Heart right ventricle (tissue), 16 donors: ENCODE data around the gene OSBPL6. TPM values are rescaled to one million over a fixed set of nuclear protein-coding genes. Genes with fewer than 3 reads are reported as not detected.

ENCODE experiments used
- ATAC-seq, 8 donors: fragments of 200-7000 bp; cut with Tn5 transposase; one replicate each; pipeline ENCODE4 v1.9.1; 2020; ENCODE audit warnings: mild to moderate bottlenecking in 8 of 8, moderate library complexity in 8 of 8, moderate number of reproducible peaks in 1 of 8
- DNase-seq, 2 donors: peaks; one replicate each; pipeline ENCODE4 v3.0.0-alpha.2; 2020
- H3K27ac ChIP-seq, 10 donors: fragments of 200-600 bp; sonication (generic) in 2 of 10; one replicate each; pipeline versions ENCODE4 v1.5.0 to v1.8.0; 2020 to 2022; ENCODE audit warnings: mild to moderate bottlenecking in 3 of 10
- H3K27me3 ChIP-seq, 7 donors: fragments of 200-600 bp; one replicate each; pipeline ENCODE4 v1.8.0; 2021 to 2022; ENCODE audit warnings: mild to moderate bottlenecking in 2 of 7
- H3K36me3 ChIP-seq, 9 donors: fragments of 200-600 bp; sonication (generic) in 1 of 9; one replicate each; pipeline versions ENCODE4 v1.5.0 to v1.8.0; 2020 to 2022; ENCODE audit warnings: mild to moderate bottlenecking in 2 of 9
- H3K4me1 ChIP-seq, 9 donors: fragments of 200-600 bp; sonication (generic) in 1 of 9; one replicate each; pipeline versions ENCODE4 v1.5.0 to v1.8.0; 2020 to 2022; ENCODE audit warnings: mild to moderate bottlenecking in 4 of 9
- H3K4me3 ChIP-seq, 10 donors: fragments of 200-600 bp; sonication (generic) in 2 of 10; one replicate each; pipeline versions ENCODE4 v1.5.0 to v1.8.0; 2020 to 2022; ENCODE audit warnings: mild to moderate bottlenecking in 7 of 10, moderate library complexity in 2 of 10
- H3K9me3 ChIP-seq, 11 donors: fragments of 200-600 bp in 10 of 11; sonication (generic) in 2 of 11; one replicate each; pipeline versions ENCODE4 v1.5.0 to v1.8.0; 2013 to 2022; ENCODE audit warnings: mild to moderate bottlenecking in 2 of 11, control low read depth in 1 of 11, moderate library complexity in 1 of 11
- CTCF ChIP-seq, 9 donors: fragments of 200-600 bp; sonication (generic) in 2 of 9; IDR thresholded peaks; one replicate each; pipeline versions ENCODE4 v1.5.0 to v1.8.0; 2021 to 2022; ENCODE audit warnings: antibody characterized with exemption in 9 of 9, mild to moderate bottlenecking in 5 of 9, moderate library complexity in 1 of 9
- WGBS, 2 donors: extraction: QIAGEN DNeasy Blood & Tissue Kit; methylation state at CpG; one replicate each; pipeline ENCODE4 v1.1.7; 2013; ENCODE audit warnings: inconsistent platforms in 1 of 2; 5-methylcytosine and 5-hydroxymethylcytosine counted together
- intact Hi-C, 10 donors: fragments of 100-400 bp; cut with DNase I; formaldehyde crosslinking; loops; one replicate each; pipeline versions ENCODE4 v1.11.1 to v1.14.2; 2022
- polyA plus RNA-seq, 2 donors: library from polyadenylated mRNA; stranded (reverse); fragments of 200-250 nt; gene quantifications; one replicate each; pipeline ENCODE4 v1.2.3, GENCODE V29; 2013
- total RNA-seq, 10 donors: library from RNA; stranded (reverse); fragmentation: NEBNext Ultra II Directional in 3 of 10; extraction: Animal tissue kit (Norgen Biotek cat#: 25700) in 3 of 10; gene quantifications; one replicate each; pipeline versions ENCODE4 v1.2.1 to v1.2.4, GENCODE V29; 2021 to 2023
- donor health status: Arrhythmogenic right ventricular cardiomyopathy.
- donor health status: ischemic (EF 13 %, LVEDD 7.1; RV severe dilation, severe dysfunction).
- donor health status: healthy with polysubstance abuse.
- donor health status: DM: no; HTN: yes; CAD: no.
- donor health status: DM: no; HTN: no; CAD: no.
- donor health status: ischemic (EF 25% LVEDD 6.9; RV normal size, moderate dysfunction).
- donor health status: ischemic (EF 25% LVEDD 5.7; RV mildly dilated, moderate dysfunction).
- donor health status: healthy.
- donor health status: DM: yes; HTN: yes; CAD: no.
- donor health status: Ischemic cardiomyopathy.
- donor health status: ischemic (EF 35%, LVEDD 5.7; RV mildly dilated, moderate dysfunction).
- donor health status: nonischemic (EF 11% LVEDD 7.7; RV severe dilation, severe dysfunction).
- donor health status: DM: yes; HTN: yes; CAD: no.
- donor health status: PGD.
- donor health status: ischemic (EF 29% LVEDD 5.4; RV normal size, mild dysfunction).
- donor health status: nonischemic (EF 23%, LVEDD 6.1; RV moderate dilation, normal function).

The OSBPL6 gene
- total and polyA plus RNA-seq, 12 donors = 1.1 to 8.0 (median 4.4) TPM

- H3K27me3 ChIP-seq = no peaks in the 10 kb centered on the region
- H3K27ac ChIP-seq = no peak overlapping the region
- H3K4me1 ChIP-seq = no peaks in the 10 kb centered on the region
- 81 to 89% methylated on average over 3 of the region's 3 CpGs for WGBS, 2 donors
- intact Hi-C loops = no loop called here
- no peak overlapping the region for H3K4me3 ChIP-seq
- DNase-seq (no peak), ATAC-seq (no peak)
- H3K9me3 ChIP-seq = no peaks in the 10 kb centered on the region
- peaks cover 0 to 19% (median 0%) of the 10 kb centered on the region in 9 donors for H3K36me3 ChIP-seq
- TF ChIP-seq CTCF (IDR thresholded peaks at IDR 0.05) = no peak
Measured at GRCh38 chr2:178377046-178377445, 182.7 kb downstream of the OSBPL6 start.

GRCh38 chr2:178379162-178380004, 185.1 kb downstream of the OSBPL6 start:
- Histone ChIP-seq H3K4me3 (no peak overlapping the region), H3K4me1 (no peaks in the 10 kb centered on the region), H3K27me3 (no peaks in the 10 kb centered on the region), H3K27ac (no peak overlapping the region), H3K9me3 (no peaks in the 10 kb centered on the region), H3K36me3 (peaks cover 0 to 34% (median 0%) of the 10 kb centered on the region in 9 donors)
- TF ChIP-seq CTCF (IDR thresholded peaks at IDR 0.05) = no peak
- WGBS, 2 donors = 86 to 87% methylated on average over 4 of the region's 4 CpGs
- intact Hi-C loops = no loop called here
- ATAC-seq (no peak), DNase-seq (no peak)

GRCh38 chr2:178380763-178381162, 186.5 kb downstream of the OSBPL6 start:
- TF ChIP-seq CTCF (IDR thresholded peaks at IDR 0.05) = no peak
- Histone ChIP-seq H3K9me3 (no peaks in the 10 kb centered on the region), H3K4me3 (no peak overlapping the region), H3K4me1 (no peaks in the 10 kb centered on the region), H3K36me3 (peaks cover 0 to 37% (median 0%) of the 10 kb centered on the region in 9 donors), H3K27ac (no peak overlapping the region), H3K27me3 (no peaks in the 10 kb centered on the region)
- intact Hi-C loops = no loop called here
- ATAC-seq = no peak
- 89 to 98% methylated on average over 1 of the region's 1 CpG for WGBS, 2 donors
- no peak for DNase-seq

GRCh38 chr2:178383718-178384117, 189.4 kb downstream of the OSBPL6 start:
- Histone ChIP-seq H3K27ac (no peak overlapping the region), H3K36me3 (peaks cover 0 to 48% (median 0%) of the 10 kb centered on the region in 9 donors), H3K27me3 (no peaks in the 10 kb centered on the region), H3K4me3 (no peak overlapping the region), H3K4me1 (no peaks in the 10 kb centered on the region), H3K9me3 (no peaks in the 10 kb centered on the region)
- intact Hi-C loops = no loop called here
- no peak for TF ChIP-seq CTCF (IDR thresholded peaks at IDR 0.05)
- DNase-seq (no peak), ATAC-seq (no peak)
- 83 to 84% methylated on average over 5 of the region's 5 CpGs for WGBS, 2 donors
